HEK293 (cell line): ENCODE results near the gene SMC3.
A peak's percentile ranks its signal among the peaks of the same experiment; 100 is the strongest.

Source experiments
- HOXC10 ChIP-seq: sonication (generic); formaldehyde crosslinking; IDR thresholded peaks from 2 replicates; pipeline ENCODE4 v1.8.1; 2023; ENCODE audit warnings: mild to moderate bottlenecking, missing genetic modification reagents
- HOXD13 ChIP-seq: sonication (generic); formaldehyde crosslinking; IDR thresholded peaks from 2 replicates; pipeline ENCODE4 v1.8.0; 2022; ENCODE audit warnings: missing genetic modification reagents, borderline replicate concordance
- OVOL3 ChIP-seq: fragments of 450-650 bp; formaldehyde crosslinking; IDR thresholded peaks from 2 replicates; pipeline ENCODE4 v1.5.1; 2016; ENCODE audit warnings: missing biosample characterization, missing genetic modification characterization
- RBAK ChIP-seq: fragments of 450-650 bp; formaldehyde crosslinking; IDR thresholded peaks from 2 replicates; pipeline ENCODE4 v1.5.1; 2016; ENCODE audit warnings: missing biosample characterization, missing genetic modification characterization
- SCRT2 ChIP-seq: fragments of 450-650 bp; formaldehyde crosslinking; IDR thresholded peaks from 2 replicates; pipeline ENCODE4 v1.5.1; 2016; ENCODE audit warnings: missing biosample characterization, missing genetic modification characterization
- YY2 ChIP-seq: fragments of 450-650 bp; formaldehyde crosslinking; IDR thresholded peaks from 2 replicates; pipeline ENCODE4 v1.5.1; 2016; ENCODE audit warnings: missing biosample characterization, missing genetic modification characterization
- ZBTB21 ChIP-seq: fragments of 450-650 bp; formaldehyde crosslinking; IDR thresholded peaks from 2 replicates; pipeline ENCODE4 v1.5.1; 2017; ENCODE audit warnings: missing biosample characterization, missing genetic modification characterization
- ZNF146 ChIP-seq: fragments of 450-650 bp; formaldehyde crosslinking; IDR thresholded peaks from 2 replicates; pipeline ENCODE4 v1.5.1; 2016; ENCODE audit warnings: missing biosample characterization, missing genetic modification characterization
- ZNF16 ChIP-seq: fragments of 450-650 bp; formaldehyde crosslinking; IDR thresholded peaks from 2 replicates; pipeline ENCODE4 v1.5.1; 2016; ENCODE audit warnings: low read depth, missing biosample characterization, missing genetic modification characterization
- ZNF248 ChIP-seq: fragments of 450-650 bp; formaldehyde crosslinking; IDR thresholded peaks from 2 replicates; pipeline ENCODE4 v1.5.1; 2017; ENCODE audit warnings: missing biosample characterization, missing genetic modification characterization
- ZNF354C ChIP-seq: fragments of 450-650 bp; formaldehyde crosslinking; IDR thresholded peaks from 2 replicates; pipeline ENCODE4 v1.5.1; 2016; ENCODE audit warnings: missing biosample characterization, missing genetic modification characterization, low read depth, borderline replicate concordance
- ZNF623 ChIP-seq: fragments of 450-650 bp; formaldehyde crosslinking; IDR thresholded peaks from 2 replicates; pipeline ENCODE4 v1.5.1; 2016; ENCODE audit warnings: missing biosample characterization, missing genetic modification characterization
- ZNF664 ChIP-seq: fragments of 450-650 bp; formaldehyde crosslinking; IDR thresholded peaks from 2 replicates; pipeline ENCODE4 v1.5.1; 2016; ENCODE audit warnings: missing biosample characterization, missing genetic modification characterization
- ZSCAN16 ChIP-seq: fragments of 450-650 bp; formaldehyde crosslinking; IDR thresholded peaks from 2 replicates; pipeline ENCODE4 v1.5.1; 2016; ENCODE audit warnings: missing biosample characterization, missing genetic modification characterization
- TF ChIP-seq, protein P1 (sequence below): fragments of 450-650 bp; formaldehyde crosslinking; IDR thresholded peaks from 2 replicates; pipeline ENCODE4 v1.5.1; 2016; ENCODE audit warnings: missing biosample characterization, missing genetic modification characterization
- TF ChIP-seq, protein P2 (sequence below): fragments of 450-650 bp; formaldehyde crosslinking; IDR thresholded peaks from 2 replicates; pipeline ENCODE4 v1.5.1; 2017; ENCODE audit warnings: missing biosample characterization, missing genetic modification characterization
- TF ChIP-seq, protein P3 (sequence below): fragments of 450-650 bp; formaldehyde crosslinking; conservative IDR thresholded peaks from 2 replicates; pipeline ENCODE4 v1.5.1; 2016; ENCODE audit warnings: low read depth, missing biosample characterization, missing genetic modification characterization
- TF ChIP-seq, protein P4 (sequence below): fragments of 450-650 bp; formaldehyde crosslinking; IDR thresholded peaks from 2 replicates; pipeline ENCODE4 v1.5.1; 2016; ENCODE audit warnings: missing biosample characterization, missing genetic modification characterization
- TF ChIP-seq, protein P5 (sequence below): fragments of 450-650 bp; formaldehyde crosslinking; IDR thresholded peaks from 2 replicates; pipeline ENCODE4 v1.5.1; 2016; ENCODE audit warnings: missing biosample characterization, missing genetic modification characterization
- TF ChIP-seq, protein P6 (sequence below): fragments of 450-650 bp; formaldehyde crosslinking; IDR thresholded peaks from 2 replicates; pipeline ENCODE4 v1.5.1; 2016; ENCODE audit warnings: missing biosample characterization, missing genetic modification characterization

Gene SMC3

DNA sequence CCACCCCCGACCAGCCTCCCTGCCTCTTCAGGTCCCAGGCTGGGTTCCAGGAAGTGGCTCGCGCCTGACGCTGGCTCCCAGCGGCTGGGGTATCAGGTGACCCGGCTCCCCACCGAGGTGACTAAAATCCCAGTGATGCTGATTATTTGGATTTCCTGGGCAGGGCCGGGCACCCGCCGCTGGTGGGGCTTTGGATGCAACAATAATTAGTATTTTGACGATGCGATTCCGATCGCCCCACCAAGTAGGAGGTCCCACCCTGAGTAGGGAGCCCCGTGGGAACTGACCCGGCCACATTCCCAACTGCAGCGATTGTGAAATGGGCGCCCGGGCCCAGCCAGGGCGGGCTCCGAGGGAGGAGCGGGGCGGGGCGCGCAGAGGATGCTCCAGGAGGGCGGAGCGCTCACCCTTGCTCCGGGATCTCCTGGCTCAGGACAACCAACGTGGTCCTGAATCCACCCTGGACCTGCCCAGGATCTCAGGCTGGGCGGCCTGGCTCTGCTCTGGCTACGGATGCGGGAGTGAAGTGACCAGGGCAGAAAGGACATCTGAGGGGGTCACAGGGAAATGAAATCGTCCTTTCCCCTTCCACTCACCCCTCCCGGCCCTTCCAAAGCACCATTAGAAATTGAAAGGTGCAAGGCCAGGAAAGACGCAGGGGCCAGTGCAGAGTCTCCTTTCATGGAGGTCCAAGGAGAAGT is 37.2 kb upstream of the SMC3 start (continued):
- TF ChIP-seq ZBTB21 (tag by site-specific recombination) (no peak), ZNF354C (tag by site-specific recombination) (no peak), ZSCAN16 (tag by site-specific recombination) (no peak), OVOL3 (no peak), HOXD13 (CRISPR knock-in tag) (no peak), ZNF623 (no peak), HOXC10 (CRISPR knock-in tag) (no peak), ZNF16 (no peak), RBAK (tag by site-specific recombination) (no peak), ZNF664 (tag by site-specific recombination) (no peak), ZNF146 (tag by site-specific recombination) (no peak), ZNF248 (tag by site-specific recombination) (no peak), YY2 (no peak), SCRT2 (tag by site-specific recombination) (no peak)
- TF ChIP-seq, protein P1, sequence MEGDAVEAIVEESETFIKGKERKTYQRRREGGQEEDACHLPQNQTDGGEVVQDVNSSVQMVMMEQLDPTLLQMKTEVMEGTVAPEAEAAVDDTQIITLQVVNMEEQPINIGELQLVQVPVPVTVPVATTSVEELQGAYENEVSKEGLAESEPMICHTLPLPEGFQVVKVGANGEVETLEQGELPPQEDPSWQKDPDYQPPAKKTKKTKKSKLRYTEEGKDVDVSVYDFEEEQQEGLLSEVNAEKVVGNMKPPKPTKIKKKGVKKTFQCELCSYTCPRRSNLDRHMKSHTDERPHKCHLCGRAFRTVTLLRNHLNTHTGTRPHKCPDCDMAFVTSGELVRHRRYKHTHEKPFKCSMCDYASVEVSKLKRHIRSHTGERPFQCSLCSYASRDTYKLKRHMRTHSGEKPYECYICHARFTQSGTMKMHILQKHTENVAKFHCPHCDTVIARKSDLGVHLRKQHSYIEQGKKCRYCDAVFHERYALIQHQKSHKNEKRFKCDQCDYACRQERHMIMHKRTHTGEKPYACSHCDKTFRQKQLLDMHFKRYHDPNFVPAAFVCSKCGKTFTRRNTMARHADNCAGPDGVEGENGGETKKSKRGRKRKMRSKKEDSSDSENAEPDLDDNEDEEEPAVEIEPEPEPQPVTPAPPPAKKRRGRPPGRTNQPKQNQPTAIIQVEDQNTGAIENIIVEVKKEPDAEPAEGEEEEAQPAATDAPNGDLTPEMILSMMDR (tag by site-specific recombination), result no peak
- TF ChIP-seq, protein P2, sequence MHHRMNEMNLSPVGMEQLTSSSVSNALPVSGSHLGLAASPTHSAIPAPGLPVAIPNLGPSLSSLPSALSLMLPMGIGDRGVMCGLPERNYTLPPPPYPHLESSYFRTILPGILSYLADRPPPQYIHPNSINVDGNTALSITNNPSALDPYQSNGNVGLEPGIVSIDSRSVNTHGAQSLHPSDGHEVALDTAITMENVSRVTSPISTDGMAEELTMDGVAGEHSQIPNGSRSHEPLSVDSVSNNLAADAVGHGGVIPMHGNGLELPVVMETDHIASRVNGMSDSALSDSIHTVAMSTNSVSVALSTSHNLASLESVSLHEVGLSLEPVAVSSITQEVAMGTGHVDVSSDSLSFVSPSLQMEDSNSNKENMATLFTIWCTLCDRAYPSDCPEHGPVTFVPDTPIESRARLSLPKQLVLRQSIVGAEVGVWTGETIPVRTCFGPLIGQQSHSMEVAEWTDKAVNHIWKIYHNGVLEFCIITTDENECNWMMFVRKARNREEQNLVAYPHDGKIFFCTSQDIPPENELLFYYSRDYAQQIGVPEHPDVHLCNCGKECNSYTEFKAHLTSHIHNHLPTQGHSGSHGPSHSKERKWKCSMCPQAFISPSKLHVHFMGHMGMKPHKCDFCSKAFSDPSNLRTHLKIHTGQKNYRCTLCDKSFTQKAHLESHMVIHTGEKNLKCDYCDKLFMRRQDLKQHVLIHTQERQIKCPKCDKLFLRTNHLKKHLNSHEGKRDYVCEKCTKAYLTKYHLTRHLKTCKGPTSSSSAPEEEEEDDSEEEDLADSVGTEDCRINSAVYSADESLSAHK (tag by site-specific recombination), result no peak
- TF ChIP-seq, protein P3, sequence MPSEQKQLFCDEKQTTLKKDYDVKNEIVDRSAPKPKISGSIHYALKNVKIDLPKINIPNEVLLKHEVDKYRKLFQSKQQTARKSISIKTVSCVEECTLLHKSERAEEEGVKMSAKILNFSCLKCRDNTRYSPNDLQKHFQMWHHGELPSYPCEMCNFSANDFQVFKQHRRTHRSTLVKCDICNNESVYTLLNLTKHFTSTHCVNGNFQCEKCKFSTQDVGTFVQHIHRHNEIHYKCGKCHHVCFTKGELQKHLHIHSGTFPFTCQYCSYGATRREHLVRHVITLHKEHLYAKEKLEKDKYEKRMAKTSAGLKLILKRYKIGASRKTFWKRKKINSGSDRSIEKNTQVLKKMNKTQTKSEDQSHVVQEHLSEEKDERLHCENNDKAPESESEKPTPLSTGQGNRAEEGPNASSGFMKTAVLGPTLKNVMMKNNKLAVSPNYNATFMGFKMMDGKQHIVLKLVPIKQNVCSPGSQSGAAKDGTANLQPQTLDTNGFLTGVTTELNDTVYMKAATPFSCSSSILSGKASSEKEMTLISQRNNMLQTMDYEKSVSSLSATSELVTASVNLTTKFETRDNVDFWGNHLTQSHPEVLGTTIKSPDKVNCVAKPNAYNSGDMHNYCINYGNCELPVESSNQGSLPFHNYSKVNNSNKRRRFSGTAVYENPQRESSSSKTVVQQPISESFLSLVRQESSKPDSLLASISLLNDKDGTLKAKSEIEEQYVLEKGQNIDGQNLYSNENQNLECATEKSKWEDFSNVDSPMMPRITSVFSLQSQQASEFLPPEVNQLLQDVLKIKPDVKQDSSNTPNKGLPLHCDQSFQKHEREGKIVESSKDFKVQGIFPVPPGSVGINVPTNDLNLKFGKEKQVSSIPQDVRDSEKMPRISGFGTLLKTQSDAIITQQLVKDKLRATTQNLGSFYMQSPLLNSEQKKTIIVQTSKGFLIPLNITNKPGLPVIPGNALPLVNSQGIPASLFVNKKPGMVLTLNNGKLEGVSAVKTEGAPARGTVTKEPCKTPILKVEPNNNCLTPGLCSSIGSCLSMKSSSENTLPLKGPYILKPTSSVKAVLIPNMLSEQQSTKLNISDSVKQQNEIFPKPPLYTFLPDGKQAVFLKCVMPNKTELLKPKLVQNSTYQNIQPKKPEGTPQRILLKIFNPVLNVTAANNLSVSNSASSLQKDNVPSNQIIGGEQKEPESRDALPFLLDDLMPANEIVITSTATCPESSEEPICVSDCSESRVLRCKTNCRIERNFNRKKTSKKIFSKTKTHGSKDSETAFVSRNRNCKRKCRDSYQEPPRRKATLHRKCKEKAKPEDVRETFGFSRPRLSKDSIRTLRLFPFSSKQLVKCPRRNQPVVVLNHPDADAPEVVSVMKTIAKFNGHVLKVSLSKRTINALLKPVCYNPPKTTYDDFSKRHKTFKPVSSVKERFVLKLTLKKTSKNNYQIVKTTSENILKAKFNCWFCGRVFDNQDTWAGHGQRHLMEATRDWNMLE, result no peak
- TF ChIP-seq, protein P4, sequence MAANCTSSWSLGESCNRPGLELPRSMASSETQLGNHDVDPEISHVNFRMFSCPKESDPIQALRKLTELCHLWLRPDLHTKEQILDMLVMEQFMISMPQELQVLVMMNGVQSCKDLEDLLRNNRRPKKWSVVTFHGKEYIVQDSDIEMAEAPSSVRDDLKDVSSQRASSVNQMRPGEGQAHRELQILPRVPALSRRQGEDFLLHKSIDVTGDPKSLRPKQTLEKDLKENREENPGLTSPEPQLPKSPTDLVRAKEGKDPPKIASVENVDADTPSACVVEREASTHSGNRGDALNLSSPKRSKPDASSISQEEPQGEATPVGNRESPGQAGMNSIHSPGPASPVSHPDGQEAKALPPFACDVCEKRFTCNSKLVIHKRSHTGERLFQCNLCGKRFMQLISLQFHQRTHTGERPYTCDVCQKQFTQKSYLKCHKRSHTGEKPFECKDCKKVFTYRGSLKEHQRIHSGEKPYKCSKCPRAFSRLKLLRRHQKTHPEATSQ, result no peak
- TF ChIP-seq, protein P5, sequence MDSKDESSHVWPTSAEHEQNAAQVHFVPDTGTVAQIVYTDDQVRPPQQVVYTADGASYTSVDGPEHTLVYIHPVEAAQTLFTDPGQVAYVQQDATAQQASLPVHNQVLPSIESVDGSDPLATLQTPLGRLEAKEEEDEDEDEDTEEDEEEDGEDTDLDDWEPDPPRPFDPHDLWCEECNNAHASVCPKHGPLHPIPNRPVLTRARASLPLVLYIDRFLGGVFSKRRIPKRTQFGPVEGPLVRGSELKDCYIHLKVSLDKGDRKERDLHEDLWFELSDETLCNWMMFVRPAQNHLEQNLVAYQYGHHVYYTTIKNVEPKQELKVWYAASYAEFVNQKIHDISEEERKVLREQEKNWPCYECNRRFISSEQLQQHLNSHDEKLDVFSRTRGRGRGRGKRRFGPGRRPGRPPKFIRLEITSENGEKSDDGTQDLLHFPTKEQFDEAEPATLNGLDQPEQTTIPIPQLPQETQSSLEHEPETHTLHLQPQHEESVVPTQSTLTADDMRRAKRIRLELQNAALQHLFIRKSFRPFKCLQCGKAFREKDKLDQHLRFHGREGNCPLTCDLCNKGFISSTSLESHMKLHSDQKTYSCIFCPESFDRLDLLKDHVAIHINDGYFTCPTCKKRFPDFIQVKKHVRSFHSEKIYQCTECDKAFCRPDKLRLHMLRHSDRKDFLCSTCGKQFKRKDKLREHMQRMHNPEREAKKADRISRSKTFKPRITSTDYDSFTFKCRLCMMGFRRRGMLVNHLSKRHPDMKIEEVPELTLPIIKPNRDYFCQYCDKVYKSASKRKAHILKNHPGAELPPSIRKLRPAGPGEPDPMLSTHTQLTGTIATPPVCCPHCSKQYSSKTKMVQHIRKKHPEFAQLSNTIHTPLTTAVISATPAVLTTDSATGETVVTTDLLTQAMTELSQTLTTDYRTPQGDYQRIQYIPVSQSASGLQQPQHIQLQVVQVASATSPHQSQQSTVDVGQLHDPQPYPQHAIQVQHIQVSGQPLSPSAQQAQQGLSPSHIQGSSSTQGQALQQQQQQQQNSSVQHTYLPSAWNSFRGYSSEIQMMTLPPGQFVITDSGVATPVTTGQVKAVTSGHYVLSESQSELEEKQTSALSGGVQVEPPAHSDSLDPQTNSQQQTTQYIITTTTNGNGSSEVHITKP (tag by site-specific recombination), result peak; percentile 15; the same call in 1 of the 2 replicates
- TF ChIP-seq, protein P6, sequence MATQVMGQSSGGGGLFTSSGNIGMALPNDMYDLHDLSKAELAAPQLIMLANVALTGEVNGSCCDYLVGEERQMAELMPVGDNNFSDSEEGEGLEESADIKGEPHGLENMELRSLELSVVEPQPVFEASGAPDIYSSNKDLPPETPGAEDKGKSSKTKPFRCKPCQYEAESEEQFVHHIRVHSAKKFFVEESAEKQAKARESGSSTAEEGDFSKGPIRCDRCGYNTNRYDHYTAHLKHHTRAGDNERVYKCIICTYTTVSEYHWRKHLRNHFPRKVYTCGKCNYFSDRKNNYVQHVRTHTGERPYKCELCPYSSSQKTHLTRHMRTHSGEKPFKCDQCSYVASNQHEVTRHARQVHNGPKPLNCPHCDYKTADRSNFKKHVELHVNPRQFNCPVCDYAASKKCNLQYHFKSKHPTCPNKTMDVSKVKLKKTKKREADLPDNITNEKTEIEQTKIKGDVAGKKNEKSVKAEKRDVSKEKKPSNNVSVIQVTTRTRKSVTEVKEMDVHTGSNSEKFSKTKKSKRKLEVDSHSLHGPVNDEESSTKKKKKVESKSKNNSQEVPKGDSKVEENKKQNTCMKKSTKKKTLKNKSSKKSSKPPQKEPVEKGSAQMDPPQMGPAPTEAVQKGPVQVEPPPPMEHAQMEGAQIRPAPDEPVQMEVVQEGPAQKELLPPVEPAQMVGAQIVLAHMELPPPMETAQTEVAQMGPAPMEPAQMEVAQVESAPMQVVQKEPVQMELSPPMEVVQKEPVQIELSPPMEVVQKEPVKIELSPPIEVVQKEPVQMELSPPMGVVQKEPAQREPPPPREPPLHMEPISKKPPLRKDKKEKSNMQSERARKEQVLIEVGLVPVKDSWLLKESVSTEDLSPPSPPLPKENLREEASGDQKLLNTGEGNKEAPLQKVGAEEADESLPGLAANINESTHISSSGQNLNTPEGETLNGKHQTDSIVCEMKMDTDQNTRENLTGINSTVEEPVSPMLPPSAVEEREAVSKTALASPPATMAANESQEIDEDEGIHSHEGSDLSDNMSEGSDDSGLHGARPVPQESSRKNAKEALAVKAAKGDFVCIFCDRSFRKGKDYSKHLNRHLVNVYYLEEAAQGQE (tag by site-specific recombination), result no peak
